Measurements from ENCODE around the gene AGAP2.

GRCh38 chr12:57766464-57767304 lies 28.1 kb upstream of the AGAP2 start, which contains the start of gene CYP27B1:
- TF ChIP-seq CTCF (IDR thresholded peaks at IDR 0.05) (no peak), POLR2A (IDR thresholded peaks at IDR 0.05) (no peak)
